Stimulated activated CD4-positive, alpha-beta T cell treated with anti-CD3 and anti-CD28 coated beads, TNF-alpha, amount 100 ng/mL, for 24 hours (primary cell): ENCODE data around the gene UXS1.

Experiments used
- DNase-seq, 3 experiments: peaks; one replicate each; pipeline ENCODE4 v3.0.0-alpha.2; 2020; ENCODE audit warnings: low read depth in 3 of 3

The UXS1 gene

DNA sequence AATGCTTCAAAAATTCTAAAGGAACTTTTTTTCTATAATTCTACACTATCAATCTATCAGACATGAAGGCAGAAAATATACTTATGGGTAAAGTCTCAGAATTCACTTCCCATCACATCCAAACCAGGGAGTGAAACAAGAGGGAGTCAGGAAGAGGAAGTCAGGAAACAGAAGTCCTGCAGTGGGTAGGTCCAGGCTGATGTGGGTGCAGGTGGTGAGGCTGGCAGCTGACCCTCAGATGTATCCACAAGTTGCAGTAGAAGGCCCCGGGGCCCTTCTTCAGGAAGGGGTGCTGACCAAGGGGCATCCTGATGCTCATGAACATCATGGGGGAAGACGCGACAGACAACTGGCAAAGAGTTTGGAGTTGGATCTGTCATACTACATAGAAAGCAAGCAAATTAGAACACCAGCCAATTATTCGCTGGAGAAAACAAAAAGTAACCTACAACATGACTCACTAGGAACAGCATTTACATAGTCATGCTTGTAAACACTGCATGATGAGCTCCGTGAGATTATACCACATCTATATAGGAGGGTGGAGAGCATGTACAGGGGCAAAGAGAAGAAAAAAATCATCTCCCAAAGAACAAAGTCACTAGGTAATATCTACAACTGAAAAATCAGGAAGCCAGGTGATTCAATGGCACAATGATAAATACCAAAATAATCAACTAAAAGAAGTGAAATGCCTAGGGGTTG, 4.2 kb downstream of the UXS1 start:
- DNase-seq, result no peak

GRCh38 chr2:106189325-106189724, 4.8 kb downstream of the UXS1 start:
- no peak for DNase-seq

GRCh38 chr2:106187273-106187891, 6.7 kb downstream of the UXS1 start:
- no peak for DNase-seq

DNA sequence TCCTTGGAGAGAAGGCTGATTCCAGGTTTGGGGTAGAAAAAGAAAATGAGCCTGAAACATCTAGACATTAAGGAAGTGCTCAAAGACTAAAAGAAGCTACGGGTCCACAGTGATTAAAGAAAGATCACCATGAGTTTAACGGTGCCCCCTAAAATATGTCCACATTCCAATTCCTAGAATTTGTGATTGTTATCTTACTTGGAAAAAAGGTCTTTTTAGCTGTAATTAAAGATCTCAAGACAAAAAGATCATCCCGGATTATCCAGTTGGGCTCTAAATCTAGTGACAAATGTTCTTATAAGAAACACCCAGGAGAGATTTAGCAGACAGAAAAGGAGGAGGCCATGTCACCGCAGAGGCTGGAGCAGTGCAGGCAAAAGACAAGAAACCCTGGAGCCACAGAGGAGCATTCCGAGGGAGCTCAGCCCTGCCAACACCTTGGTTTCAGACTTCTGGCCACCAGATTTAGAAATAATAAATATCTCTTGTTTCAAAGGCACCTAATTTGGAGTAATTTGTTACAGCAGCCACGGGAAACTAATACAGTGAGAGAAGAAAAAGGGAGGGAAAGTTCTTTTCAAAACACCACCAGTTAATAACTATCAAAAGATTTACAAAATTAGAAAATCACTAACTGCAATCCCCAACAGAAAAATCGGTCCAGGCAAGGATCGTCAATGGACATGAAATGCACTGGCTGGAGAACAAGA, 8.5 kb downstream of the UXS1 start:
- DNase-seq, result no peak

DNA sequence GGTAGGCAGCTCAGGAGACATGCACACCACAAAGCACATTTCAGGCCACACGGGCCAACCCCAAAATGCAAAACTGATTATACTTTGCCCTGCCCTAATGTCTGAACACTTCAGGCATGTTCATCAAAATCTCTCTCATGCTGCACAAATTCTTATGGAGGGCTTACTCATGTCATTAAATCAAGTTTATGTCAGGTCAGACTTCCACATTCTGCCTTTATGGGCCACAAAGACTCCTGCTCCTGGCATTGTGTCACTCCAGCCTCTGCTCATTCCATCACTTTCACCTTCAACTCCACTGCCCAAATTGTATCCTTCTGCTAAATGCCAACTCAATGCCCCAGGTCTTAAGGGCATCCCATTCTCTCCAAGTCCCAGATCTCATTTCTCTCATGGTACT, 9.2 kb downstream of the UXS1 start:
- no peak for DNase-seq

GRCh38 chr2:106184394-106184793, 9.7 kb downstream of the UXS1 start:
- no peak for DNase-seq

- no peak for DNase-seq
Observed at GRCh38 chr2:106183101-106183696, 10.9 kb downstream of the UXS1 start.

- no peak for DNase-seq
Observed at GRCh38 chr2:106181064-106181463, 13.0 kb downstream of the UXS1 start.

DNA sequence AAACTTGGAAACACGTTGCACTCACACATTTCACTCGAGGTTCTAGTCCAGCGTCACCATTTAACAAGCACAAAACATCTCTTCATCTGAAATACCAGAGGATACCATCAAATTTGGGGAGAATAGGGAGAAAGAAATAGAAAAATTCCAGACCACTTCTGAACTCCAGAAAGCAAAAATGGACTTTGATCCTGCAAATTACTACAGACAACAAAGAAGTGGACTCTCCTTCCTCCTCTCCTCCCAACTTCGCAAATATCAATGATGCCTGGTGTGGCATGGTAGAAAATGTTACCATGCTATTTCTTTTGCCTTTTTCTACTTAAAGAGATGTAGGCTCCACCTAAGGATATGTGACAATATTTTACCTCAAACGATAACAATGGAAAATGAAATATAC, 13.5 kb downstream of the UXS1 start:
- DNase-seq, result no peak

- DNase-seq, result no peak
Observed at GRCh38 chr2:106178716-106179115, 15.4 kb downstream of the UXS1 start.

DNA sequence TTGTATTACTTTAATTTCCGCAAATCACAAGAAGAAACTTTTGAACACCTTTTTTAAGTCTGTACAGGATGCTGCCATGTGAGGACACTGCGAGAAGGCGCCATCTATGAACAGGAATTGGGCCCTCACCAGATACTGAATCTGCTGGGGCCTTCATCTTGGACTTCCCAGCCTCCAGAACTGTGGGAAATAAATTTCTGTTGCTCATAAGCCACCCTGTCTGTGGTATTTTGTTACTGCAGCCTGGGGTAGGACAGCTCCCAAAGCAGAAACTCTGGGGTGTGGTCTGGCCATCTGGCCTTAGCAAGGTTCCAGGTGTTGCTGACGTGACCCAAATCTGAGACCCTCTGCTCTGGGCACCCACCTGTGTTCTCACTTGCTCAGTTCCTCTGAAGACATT, 16.5 kb downstream of the UXS1 start:
- no peak for DNase-seq

DNA sequence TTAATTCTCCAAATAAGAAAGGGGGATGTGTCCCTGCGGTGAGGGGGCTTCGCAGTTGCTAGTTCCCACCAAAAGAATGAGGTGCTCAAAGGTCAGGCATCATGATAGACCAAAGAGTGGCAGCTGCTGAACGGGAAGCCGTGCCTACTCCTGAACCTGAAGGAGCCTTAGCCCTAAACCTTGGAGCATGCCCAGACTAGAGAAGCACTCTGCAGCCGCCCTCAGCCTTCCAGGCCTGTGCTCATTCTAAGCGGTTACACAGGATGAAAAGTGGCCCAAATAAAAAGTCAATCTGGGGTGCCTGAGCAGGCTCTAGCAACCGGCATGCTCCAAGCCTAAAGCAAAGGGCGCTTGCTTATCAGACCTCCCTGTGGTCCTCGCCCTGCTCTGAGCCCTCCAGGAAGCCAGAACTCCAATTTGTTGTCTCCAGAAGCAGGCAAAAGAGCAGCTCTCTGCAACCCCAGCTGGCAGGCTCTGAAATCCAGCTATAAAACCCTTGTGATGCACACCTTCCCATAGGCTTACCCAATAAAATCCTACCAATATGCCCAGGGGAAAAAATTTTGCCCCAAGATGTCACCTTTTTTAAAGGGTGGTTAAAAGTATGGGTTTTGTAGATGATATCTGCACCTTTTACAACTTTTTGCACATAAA, 17.5 kb downstream of the UXS1 start:
- no peak for DNase-seq

DNA sequence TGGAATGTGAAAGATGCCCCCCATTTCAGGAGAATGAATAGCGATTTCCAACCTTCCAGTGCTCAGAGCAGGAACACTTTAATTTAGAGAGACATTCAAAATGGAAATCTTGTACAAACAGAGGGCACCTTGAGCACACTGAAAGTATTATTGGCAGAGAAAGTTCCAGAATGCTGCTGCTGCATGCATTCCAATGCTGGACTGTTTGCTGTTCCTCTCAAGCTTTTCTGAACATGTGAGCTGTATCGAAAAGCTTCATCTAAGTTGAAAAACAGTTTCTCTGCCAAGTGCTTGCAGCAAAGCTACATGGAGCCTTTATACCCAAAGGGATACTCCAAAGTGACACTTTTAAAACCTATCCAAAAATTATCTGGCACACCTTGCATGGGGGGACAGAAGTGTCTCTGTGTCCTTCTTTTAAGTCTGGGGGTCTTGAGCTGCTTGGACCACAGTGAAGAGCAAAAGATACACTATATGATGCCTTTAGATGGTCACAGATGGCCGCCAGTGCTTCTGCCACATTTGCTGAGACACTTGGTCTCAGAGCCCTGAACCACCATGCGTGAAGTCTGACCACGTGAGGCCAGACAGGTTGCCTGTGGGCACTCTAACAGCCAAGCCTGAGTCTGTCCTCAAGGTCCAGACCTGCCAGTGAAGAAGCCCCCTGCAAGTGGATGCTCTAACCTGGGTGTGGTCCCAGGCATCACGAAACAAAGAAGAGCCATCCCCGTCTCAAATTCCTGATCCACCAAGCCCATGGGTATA, 18.8 kb downstream of the UXS1 start:
- no peak for DNase-seq

GRCh38 chr2:106174056-106174455, 20.0 kb downstream of the UXS1 start:
- no peak for DNase-seq

- DNase-seq, result no peak
Observed at GRCh38 chr2:106172649-106173048, 21.5 kb downstream of the UXS1 start.

DNA sequence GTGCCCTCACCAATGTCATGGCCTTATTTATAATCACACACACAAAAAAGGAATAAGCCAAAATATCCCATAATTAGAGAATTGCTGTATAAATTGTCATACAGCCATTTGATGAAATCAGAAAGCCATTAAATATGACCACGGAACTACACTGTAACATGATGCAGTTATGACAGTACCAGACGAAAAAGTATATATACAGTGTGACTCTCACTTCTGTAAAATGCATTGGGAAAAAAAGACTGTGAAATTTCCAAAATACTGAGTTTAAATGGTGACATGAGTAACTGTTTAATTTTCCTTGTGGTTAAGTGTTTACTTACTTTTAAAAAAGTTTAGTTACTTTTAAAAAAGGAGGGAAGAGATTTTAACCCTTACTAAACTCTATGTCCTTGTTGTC, 25.4 kb downstream of the UXS1 start:
- no peak for DNase-seq

DNA sequence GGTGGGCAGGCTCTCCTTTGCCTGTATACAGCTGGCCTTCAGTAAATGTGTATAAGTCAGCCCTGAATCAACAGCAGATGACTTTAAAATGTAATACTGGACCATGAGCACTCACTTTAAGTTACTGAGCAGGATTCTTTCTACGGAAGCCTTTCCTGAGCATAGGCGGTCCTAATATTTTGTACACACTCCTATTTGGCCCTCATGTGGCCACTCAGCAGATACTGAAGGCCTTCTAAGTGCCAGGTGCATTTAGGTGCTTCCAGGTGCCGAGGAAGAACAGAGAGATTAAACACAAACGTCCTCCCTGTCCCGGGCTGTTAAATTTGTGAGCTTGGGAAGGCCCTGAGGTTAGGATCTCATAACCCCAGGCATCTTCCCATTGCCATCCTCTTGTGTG, 27.0 kb downstream of the UXS1 start:
- no peak for DNase-seq

DNA sequence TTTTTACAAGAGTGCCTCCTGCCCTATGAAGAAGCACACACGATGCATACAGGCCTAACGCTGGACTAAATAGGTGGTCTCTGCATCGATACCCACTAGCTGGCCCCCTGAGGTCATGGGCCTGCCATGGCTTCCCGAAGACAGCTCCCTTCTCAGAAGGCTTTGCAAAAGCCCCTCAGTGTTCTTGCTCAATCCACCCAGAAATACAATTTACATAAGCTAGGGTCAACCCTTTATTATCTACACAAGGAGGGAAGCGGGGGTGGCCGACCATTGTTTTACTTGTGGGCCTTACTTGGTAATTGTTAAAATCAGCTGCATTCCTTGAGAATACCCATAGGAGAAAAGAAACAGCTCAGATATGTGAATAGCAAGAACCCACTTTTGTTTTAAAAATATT, 28.5 kb downstream of the UXS1 start:
- DNase-seq, result no peak

- no peak for DNase-seq
Observed at GRCh38 chr2:106165029-106165428, 29.1 kb downstream of the UXS1 start.

GRCh38 chr2:106163948-106164545, 30.1 kb downstream of the UXS1 start:
- DNase-seq, result no peak
